ENCODE data around the gene GPATCH2.
A peak's percentile ranks its signal among the peaks of the same experiment; 100 is the strongest.
"Not testable (repeated sequence)": the region's sequence is repeated elsewhere in the genome, so short reads cannot be mapped to it uniquely, and the experiment has no call there.

GPATCH2 gene

DNA sequence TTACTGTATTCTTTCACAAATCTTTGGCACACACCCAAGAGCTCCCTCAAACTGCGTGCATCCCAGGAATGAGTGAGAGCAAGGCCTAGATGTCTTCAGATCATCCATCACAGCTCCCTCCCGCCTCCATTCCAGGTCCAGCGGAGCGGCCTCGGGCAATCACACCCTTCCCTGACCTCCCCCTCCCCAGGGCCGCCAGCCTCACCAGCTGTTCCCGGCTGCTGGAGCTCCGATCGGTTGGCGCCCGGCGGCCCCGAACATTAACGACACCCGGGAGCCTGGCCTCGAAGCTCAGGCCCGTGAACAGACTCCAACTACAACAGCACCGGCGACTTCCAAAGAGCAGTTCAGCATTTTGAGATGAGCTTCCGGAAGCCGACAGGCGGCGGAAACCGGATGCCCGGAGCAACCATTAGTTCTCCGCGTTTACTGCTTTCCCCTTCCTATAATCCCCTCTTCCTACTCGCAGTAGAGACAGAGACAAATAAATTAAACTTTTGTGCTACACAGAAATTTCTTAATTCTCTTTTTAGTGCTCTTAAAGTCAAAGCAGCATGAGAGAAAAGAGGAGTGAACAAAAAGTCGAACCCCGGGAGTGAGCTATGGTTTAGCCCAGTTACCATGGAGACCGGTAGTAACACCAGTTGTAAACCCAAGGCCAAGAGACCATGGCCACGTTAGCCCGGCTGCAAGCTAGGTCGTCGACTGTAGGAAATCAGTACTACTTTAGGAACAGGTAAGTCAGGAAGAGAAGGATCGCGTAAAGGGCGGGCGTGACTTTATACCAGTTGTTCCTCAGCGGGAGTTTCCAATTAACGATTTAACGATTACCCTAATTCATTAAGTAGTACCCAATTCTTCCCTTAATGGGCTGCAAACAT, at the start of gene GPATCH2, which contains the start of gene SPATA17:
TSS of gene GPATCH2 (minus strand) at position 380 of the 881 bp plus-strand sequence. CDS start at position 261, 119 bp downstream.
TSS of gene SPATA17 (plus strand) at position 634 of the 881 bp plus-strand sequence. CDS start at position 669, 35 bp downstream.
- peak; percentile 76 for DNase-seq

- DNase-seq: no peak
These were observed 43.3 kb upstream of the GPATCH2 start for GRCh38 chr1:217674028-217674729.

DNA sequence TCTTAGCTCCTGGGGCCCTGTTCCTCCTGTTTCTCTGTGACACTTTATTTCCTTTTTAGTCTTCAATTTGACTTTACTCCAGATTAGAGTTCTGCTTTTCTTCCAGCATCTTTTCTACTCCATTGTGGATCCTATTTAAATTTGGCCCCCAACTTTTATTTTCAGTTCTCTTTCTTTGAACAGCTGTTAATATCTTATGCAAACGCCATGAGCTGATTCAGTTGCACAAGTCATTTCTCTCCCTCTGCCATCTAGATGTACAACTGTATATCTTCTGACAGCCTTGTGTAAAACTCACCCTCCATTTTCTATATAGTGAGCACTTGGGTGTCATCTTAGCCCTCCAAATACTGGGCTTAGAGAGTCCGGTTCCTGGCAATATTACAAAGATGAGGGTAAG, 42.5 kb upstream of the GPATCH2 start:
- no peak for DNase-seq

DNA sequence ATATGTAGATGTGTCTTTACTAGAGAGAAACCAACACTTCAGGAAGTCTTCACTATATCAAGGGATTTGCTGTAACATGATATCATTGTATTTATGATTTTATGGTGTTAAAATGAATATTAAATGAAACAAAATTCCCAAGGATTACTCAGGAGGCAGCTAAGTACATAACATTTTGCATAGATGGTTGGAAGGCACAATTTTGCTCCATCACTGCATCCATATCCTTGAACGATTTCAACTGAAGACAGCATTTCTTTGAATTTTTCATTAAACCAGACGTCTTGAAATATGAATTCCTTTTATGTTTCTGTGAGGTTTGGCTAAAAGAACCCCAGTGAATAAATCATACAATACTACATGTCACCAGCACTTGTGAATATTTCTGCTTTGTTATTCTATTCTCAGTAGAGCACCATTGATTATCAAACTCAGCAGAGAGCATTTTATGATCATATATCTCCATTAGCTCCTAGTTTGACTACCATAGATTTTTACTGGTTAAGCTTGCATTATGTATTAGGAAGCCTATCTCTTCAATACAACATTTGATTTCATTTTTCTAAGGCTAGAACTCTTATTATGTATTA, 37.6 kb upstream of the GPATCH2 start:
- no peak for DNase-seq

GRCh38 chr1:217661407-217661806, 30.5 kb upstream of the GPATCH2 start:
- DNase-seq: no peak

- DNase-seq: peak; percentile 30
These were observed 29.6 kb upstream of the GPATCH2 start for GRCh38 chr1:217660353-217661062.

- DNase-seq: no peak
These were observed 19.8 kb upstream of the GPATCH2 start for GRCh38 chr1:217650674-217651073.

DNA sequence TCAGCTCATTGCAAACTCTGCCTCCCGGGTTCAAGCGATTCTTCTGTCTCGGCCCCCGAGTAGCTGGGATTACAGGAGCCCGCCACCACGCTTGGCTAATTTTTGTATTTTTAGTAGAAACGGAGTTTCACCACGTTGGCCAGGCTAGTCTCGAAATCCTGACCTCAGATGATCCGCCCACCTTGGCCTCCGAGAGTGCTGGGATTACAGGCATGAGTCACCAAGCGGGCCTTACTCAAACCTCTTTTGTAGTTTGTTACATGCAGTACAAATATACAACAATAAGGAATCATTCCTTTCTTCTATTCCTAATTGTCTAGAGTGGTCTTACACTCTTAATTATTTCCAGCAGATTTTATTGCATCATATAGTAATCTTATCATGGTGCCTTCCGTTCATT, 16.9 kb upstream of the GPATCH2 start:
- DNase-seq: peak; percentile 6

GRCh38 chr1:217642455-217642854, 11.6 kb upstream of the GPATCH2 start:
- no peak for DNase-seq

DNA sequence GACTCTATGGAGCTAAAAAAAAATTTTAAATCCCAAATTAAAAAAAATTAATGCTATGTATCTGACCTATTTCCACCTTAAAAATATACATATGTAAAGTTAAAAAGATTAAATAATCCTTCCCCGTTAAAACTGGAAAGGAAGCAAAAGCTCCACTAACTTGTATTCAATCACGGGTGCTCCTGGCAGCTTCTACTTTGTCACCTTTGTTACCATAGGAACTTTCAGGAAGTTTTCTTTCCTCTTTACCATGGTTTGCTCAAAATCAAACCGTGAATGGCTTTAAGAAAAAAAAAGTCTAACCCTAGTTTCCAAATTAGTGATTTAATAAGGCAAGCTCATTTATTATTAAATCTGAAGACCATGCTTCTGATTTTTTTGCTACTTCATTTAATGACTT, 3.5 kb downstream of the GPATCH2 start:
- DNase-seq: no peak

- DNase-seq: no peak
These were observed 4.6 kb downstream of the GPATCH2 start for GRCh38 chr1:217626321-217626720.

DNA sequence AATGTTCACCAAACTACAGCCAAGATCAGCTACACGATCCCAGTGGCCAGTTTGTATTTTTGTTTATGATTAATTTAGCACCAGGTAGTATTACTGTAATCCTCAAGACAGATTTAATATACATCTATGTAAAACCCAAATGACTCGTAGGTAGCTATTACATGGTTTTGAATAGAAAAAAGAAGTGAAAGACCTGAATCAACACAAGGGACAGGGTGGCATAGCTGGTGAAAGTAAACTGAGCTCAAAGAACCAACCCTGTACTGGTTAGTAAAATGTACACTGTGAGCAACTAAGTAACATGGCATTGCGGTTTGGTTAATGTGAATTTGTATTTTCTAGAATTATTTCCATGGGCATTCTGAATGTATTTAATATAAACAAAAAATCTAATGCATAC, 8.8 kb downstream of the GPATCH2 start:
- no peak for DNase-seq

DNA sequence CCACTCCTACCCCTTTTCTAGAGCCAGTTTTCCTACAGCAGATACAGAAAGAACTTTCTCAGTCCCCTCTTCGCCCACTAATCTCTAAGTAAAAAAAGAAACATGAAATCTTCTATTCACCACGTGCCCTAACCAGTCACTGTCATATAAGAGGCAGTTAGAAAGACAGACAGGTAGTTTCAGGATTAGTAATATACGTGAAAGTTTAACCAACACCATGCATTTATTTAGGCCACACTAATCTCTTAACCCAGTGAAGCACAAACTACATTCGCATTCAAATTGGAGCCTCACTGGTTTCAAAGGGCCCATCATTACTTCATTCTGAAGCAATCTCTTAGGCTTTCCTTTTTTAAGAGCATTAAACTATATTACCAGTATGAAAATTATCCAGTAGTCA, 10.1 kb downstream of the GPATCH2 start:
- DNase-seq: no peak

GRCh38 chr1:217617126-217617525, 13.8 kb downstream of the GPATCH2 start:
- DNase-seq: no peak

DNA sequence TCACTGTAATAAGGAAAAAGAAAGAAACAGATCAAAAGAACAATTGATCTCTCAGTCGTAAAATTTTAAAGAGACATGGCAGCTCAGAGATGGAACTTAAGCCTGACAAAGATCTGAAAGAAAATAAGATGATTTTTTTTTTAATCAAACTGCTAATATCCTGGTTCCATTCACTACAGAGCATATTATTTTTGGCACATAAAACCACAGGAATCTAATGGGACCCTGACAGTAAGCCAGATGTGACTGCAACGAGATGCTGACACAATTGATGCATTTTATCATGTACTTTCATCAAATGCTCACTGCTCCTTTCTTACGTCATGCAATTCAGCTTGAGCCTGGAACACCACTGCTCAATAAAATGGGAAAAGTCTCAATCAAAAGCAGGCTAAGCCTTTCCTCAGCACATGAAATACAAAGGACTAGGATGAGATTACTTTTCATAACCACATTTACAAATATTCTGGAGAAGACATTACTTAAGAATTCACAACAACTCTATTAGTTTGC, 16.6 kb downstream of the GPATCH2 start:
- DNase-seq: no peak

DNA sequence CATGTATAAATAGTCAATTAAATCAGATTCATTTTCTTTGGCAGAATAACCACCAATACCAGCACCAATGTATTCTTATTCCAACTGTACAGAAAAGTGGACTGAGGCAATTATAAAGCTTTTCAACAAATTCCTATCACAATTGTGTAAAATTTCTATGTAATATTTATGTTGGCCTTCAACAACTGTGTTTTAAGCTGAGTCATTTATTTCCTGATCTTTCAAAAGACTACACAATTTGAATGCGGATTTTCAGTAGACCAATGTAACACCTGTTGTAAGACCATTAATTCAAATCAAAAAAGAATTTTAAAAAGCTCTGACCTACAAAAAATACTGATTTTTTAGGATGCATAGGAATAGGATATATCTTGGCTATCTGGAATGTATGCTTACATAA, 25.5 kb downstream of the GPATCH2 start:
- DNase-seq: no peak

GRCh38 chr1:217602380-217602779, 28.5 kb downstream of the GPATCH2 start:
- DNase-seq: no peak

- DNase-seq: no peak
These were observed 31.7 kb downstream of the GPATCH2 start for GRCh38 chr1:217599154-217599553.

GRCh38 chr1:217590598-217590997, 40.3 kb downstream of the GPATCH2 start:
- DNase-seq: no peak

GRCh38 chr1:217586586-217586985, 44.3 kb downstream of the GPATCH2 start:
- no peak for DNase-seq

- DNase-seq: no peak
These were observed 45.3 kb downstream of the GPATCH2 start for GRCh38 chr1:217585577-217585976.

- not testable (repeated sequence) for DNase-seq
These were observed 46.5 kb downstream of the GPATCH2 start for GRCh38 chr1:217584286-217584811.
